ENCODE results near the gene GAMT.

- TF ChIP-seq BHLHE40 (IDR thresholded peaks at IDR 0.05; ENCODE audit: borderline replicate concordance): no peak
- TF ChIP-seq L3MBTL2 (conservative IDR thresholded peaks at IDR 0.05): no peak
These were observed 44.9 kb downstream of the GAMT start for GRCh38 chr19:1356508-1356865.
